Osteoblast (primary cell): ENCODE data around the gene IFNB1. TPM values are rescaled to one million over a fixed set of nuclear protein-coding genes. Genes with fewer than 3 reads are reported as not detected.

Experiments
- DNase-seq: peaks from one replicate; pipeline ENCODE4 v3.0.0; 2011; ENCODE audit warnings: low spot score, mixed read lengths; ENCODE audit not compliant: insufficient read length; ENCODE audit errors: missing footprints
- H2AFZ ChIP-seq: 2 replicates; pipeline ENCODE4 v1.6.0; 2011; ENCODE audit warnings: mild to moderate bottlenecking, low read length
- H3K27ac ChIP-seq: 2 replicates; pipeline ENCODE4 v1.5.1; 2011; ENCODE audit warnings: mild to moderate bottlenecking, low read depth, low read length, moderate library complexity
- H3K27me3 ChIP-seq: 2 replicates; pipeline ENCODE4 v1.6.0; 2012; ENCODE audit warnings: mild to moderate bottlenecking, control low read depth, inconsistent platforms, low read length, moderate library complexity; ENCODE audit not compliant: insufficient read depth
- H3K36me3 ChIP-seq: 2 replicates; pipeline ENCODE4 v1.5.1; 2011; ENCODE audit warnings: mild to moderate bottlenecking, low read length, control low read depth, moderate library complexity; ENCODE audit not compliant: insufficient read depth
- H3K4me1 ChIP-seq: 2 replicates; pipeline ENCODE4 v1.5.1; 2011; ENCODE audit warnings: mild to moderate bottlenecking, low read length, control low read depth, moderate library complexity; ENCODE audit not compliant: insufficient read depth
- H3K4me2 ChIP-seq: 2 replicates; pipeline ENCODE4 v1.6.0; 2011; ENCODE audit warnings: mild to moderate bottlenecking, low read length; ENCODE audit not compliant: insufficient read depth
- H3K4me3 ChIP-seq: fragments of 200-600 bp; sonication (generic); 3 replicates; pipeline ENCODE4 v1.5.1; 2012; ENCODE audit warnings: mild to moderate bottlenecking, low read length, inconsistent platforms; ENCODE audit not compliant: insufficient read depth
- H3K79me2 ChIP-seq: 2 replicates; pipeline ENCODE4 v1.6.0; 2012; ENCODE audit warnings: mild to moderate bottlenecking, low read length, control low read depth, inconsistent platforms; ENCODE audit not compliant: insufficient read depth
- H3K9me3 ChIP-seq: 2 replicates; pipeline ENCODE4 v1.5.1; 2011; ENCODE audit warnings: low read depth, low read length, control low read depth
- H4K20me1 ChIP-seq: 2 replicates; pipeline ENCODE4 v1.6.0; 2012; ENCODE audit warnings: mild to moderate bottlenecking, low read length, control low read depth; ENCODE audit not compliant: insufficient read depth
- CTCF ChIP-seq: IDR thresholded peaks from 2 replicates; pipeline ENCODE4 v1.5.1; 2011; ENCODE audit warnings: mild to moderate bottlenecking, low read depth, low read length, moderate library complexity; ENCODE audit errors: extremely low read depth
- small RNA-seq: library from RNA; depleted of rRNA; stranded (forward); fragments of <200 nt; gene quantifications from one replicate; pipeline ENCODE3, GENCODE V24; 2012
- total RNA-seq: library from RNA; depleted of rRNA; stranded (reverse); fragments of >200 nt; gene quantifications from 2 replicates; pipeline ENCODE4 v1.2.3, GENCODE V29; 2012

IFNB1 gene
- total RNA-seq, 1 donor: not detected

GRCh38 chr9:21027295-21027694 lies 50.4 kb downstream of the IFNB1 start:
- Histone ChIP-seq H3K9me3 (no peaks in the 10 kb centered on the region), H4K20me1 (no peaks in the 10 kb centered on the region), H3K79me2 (no peaks in the 10 kb centered on the region), H3K36me3 (no peaks in the 10 kb centered on the region), H3K4me1 (peaks cover 20% of the 10 kb centered on the region), H3K27me3 (no peaks in the 10 kb centered on the region), H2AFZ (peak overlapping the region; percentile 73), H3K4me3 (no peak overlapping the region), H3K4me2 (peak overlapping the region; percentile 50), H3K27ac (no peak overlapping the region)
- DNase-seq: no peak
- TF ChIP-seq CTCF: no peak

Small RNA genes lying within 50 kb of the gene (small RNA-seq; reads per million reads assigned to genes)
- not detected for gene IFNWP4

Other genes with a start within 250 kb of the IFNB1 start
- gene HACD4, start 46.3 kb downstream of the IFNB1 start, total RNA-seq: 6.8 and 8.3 TPM in 2 replicates
- gene IFNW1, start 63.9 kb upstream of the IFNB1 start, total RNA-seq: not detected in 2 replicates
- gene IFNA21, start 88.7 kb upstream of the IFNB1 start, total RNA-seq: not detected in 2 replicates
- not detected in 2 replicates for gene IFNA4, start 109.6 kb upstream of the IFNB1 start, total RNA-seq
- gene IFNA7, start 124.3 kb upstream of the IFNB1 start, total RNA-seq: not detected in 2 replicates
- not detected in 2 replicates for gene IFNA10, start 129.2 kb upstream of the IFNB1 start, total RNA-seq
- not detected in 2 replicates for gene IFNA16, start 139.4 kb upstream of the IFNB1 start, total RNA-seq
- gene IFNA17, start 150.3 kb upstream of the IFNB1 start, total RNA-seq: not detected in 2 replicates
- not detected in 2 replicates for gene IFNA14, start 162.1 kb upstream of the IFNB1 start, total RNA-seq
- not detected in 2 replicates for gene IFNA5, start 227.4 kb upstream of the IFNB1 start, total RNA-seq